HepG2 (cell line): ENCODE data around the gene PGAP3. TPM values are rescaled to one million over a fixed set of nuclear protein-coding genes. Genes with fewer than 3 reads are reported as not detected.

Experiments
- DPF2 ChIP-seq: sonication (generic); formaldehyde crosslinking; IDR thresholded peaks from 2 replicates; pipeline ENCODE4 v1.4.0; 2020; ENCODE audit warnings: mild to moderate bottlenecking, low read depth, missing genetic modification reagents, borderline replicate concordance
- FOXK1 ChIP-seq: sonication (generic); formaldehyde crosslinking; IDR thresholded peaks from 2 replicates; pipeline ENCODE4 v1.4.0; 2020; ENCODE audit warnings: low read depth, missing genetic modification reagents, borderline replicate concordance
- GATAD1 ChIP-seq: IDR thresholded peaks from 2 replicates; pipeline ENCODE4 v1.6.1; 2016; ENCODE audit warnings: missing genetic modification reagents, missing compliant biosample characterization
- IKZF4 ChIP-seq: sonication (generic); formaldehyde crosslinking; IDR thresholded peaks from 2 replicates; pipeline ENCODE4 v1.5.1; 2020; ENCODE audit warnings: borderline replicate concordance, mild to moderate bottlenecking, low read depth, missing genetic modification reagents; ENCODE audit errors: not compliant biosample characterization
- SRY ChIP-seq: sonication (generic); formaldehyde crosslinking; IDR thresholded peaks from 2 replicates; pipeline ENCODE4 v1.8.0; 2022; ENCODE audit warnings: mild to moderate bottlenecking, missing genetic modification reagents
- ZNF30 ChIP-seq: sonication (generic); formaldehyde crosslinking; IDR thresholded peaks from 2 replicates; pipeline ENCODE4 v1.5.0; 2020; ENCODE audit warnings: mild to moderate bottlenecking, missing genetic modification reagents
- polyA plus RNA-seq, 8 experiments: library from polyadenylated mRNA; depleted of rRNA in 3 of 8; stranded (reverse) in 7 of 8; unstranded in 1 of 8; fragments of >200 nt; fragmentation: Illumina TruSeq in 4 of 8; extraction: Trizol in 4 of 8; gene quantifications; 2 replicates each; pipeline versions ENCODE4 v1.2.1 to v1.2.3, GENCODE V29; 2011 to 2016; ENCODE audit warnings: low read depth in 4 of 8, missing spikeins in 1 of 8, mixed read lengths in 1 of 8; ENCODE audit not compliant: insufficient read depth in 1 of 8
- total RNA-seq, 5 experiments: library from RNA; depleted of rRNA; stranded (reverse); fragments of >200 nt; fragmentation: Illumina TruSeq; extraction: Trizol; gene quantifications; 2 replicates each; pipeline ENCODE4 v1.2.3, GENCODE V29; 2016; ENCODE audit warnings: low read depth in 1 of 5
- TF ChIP-seq, protein P1 (sequence below): IDR thresholded peaks from 2 replicates; pipeline ENCODE4 v1.6.1; 2016; ENCODE audit warnings: low read depth, missing genetic modification reagents, missing compliant biosample characterization
- TF ChIP-seq, protein P2 (sequence below): sonication (generic); formaldehyde crosslinking; IDR thresholded peaks from 2 replicates; pipeline ENCODE4 v1.8.0; 2022; ENCODE audit warnings: missing genetic modification reagents, mild to moderate bottlenecking, borderline replicate concordance
- TF ChIP-seq, protein P3 (sequence below): sonication (generic); formaldehyde crosslinking; IDR thresholded peaks from 2 replicates; pipeline ENCODE4 v1.5.1; 2020; ENCODE audit warnings: mild to moderate bottlenecking, missing genetic modification reagents, moderate library complexity
- TF ChIP-seq, protein P4 (sequence below): conservative IDR thresholded peaks from 2 replicates; pipeline ENCODE4 v1.6.1; 2018; ENCODE audit warnings: missing genetic modification reagents
- TF ChIP-seq, protein P5 (sequence below): sonication (generic); formaldehyde crosslinking; IDR thresholded peaks from 2 replicates; pipeline ENCODE4 v1.4.0; 2020; ENCODE audit warnings: mild to moderate bottlenecking, missing genetic modification reagents
- TF ChIP-seq, protein P6 (sequence below): sonication (generic); formaldehyde crosslinking; IDR thresholded peaks from 2 replicates; pipeline ENCODE4 v1.4.0; 2020; ENCODE audit warnings: missing genetic modification reagents

The PGAP3 gene
- total and polyA plus RNA-seq, 2 of the 13 experiments (the other 11 are each of a cell fraction or from before 2014, with no cell fraction given): 11.9 to 14.6 TPM

DNA sequence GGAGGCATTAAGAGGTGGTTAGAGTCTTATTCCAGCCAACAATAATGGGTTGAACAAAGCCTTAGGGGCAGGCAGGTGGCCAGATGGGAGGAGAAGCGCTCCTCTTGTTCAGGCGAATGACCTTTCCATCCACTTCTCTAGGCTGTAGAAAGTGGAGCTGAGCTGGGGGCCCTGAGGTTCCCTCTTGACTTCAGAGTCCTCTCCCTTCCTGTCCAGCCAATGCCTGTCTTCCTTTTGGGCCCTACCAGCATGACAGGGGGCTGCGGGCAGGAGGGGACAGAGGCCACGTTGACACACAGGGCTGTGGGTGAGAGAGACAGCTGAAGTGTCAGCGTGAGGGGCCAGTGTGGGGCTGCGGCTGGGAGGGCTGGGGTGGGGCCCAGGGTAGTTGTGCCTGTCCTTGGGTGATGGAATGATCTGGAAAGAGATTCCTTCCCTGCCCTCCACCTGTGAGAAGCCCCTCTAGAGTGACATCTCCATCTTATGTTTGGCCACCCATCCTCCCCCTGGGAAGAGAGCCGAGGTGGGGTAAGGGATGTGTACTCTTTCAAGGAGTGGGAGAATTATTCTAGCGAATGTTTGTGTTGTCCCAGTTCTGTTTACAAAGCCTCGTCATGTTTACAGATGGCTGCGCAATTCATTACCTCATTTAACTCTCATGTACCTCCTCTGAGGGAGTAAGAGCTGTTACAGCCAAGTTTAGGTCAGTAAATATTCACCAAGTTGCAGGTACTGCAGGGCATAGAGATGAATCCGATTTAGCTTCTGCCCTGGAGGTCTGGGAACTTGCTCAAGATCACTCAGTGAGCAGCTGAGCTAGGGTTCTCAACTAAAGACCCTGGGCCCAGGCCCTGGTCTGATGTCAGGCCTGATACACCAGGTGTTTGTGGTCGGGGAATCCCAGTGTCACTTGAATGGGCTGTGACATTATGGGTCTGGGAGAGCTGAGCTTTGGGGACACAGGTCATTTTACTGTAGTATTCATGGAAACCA lies 15.3 kb upstream of the PGAP3 start (continued):
- TF ChIP-seq, protein P1, sequence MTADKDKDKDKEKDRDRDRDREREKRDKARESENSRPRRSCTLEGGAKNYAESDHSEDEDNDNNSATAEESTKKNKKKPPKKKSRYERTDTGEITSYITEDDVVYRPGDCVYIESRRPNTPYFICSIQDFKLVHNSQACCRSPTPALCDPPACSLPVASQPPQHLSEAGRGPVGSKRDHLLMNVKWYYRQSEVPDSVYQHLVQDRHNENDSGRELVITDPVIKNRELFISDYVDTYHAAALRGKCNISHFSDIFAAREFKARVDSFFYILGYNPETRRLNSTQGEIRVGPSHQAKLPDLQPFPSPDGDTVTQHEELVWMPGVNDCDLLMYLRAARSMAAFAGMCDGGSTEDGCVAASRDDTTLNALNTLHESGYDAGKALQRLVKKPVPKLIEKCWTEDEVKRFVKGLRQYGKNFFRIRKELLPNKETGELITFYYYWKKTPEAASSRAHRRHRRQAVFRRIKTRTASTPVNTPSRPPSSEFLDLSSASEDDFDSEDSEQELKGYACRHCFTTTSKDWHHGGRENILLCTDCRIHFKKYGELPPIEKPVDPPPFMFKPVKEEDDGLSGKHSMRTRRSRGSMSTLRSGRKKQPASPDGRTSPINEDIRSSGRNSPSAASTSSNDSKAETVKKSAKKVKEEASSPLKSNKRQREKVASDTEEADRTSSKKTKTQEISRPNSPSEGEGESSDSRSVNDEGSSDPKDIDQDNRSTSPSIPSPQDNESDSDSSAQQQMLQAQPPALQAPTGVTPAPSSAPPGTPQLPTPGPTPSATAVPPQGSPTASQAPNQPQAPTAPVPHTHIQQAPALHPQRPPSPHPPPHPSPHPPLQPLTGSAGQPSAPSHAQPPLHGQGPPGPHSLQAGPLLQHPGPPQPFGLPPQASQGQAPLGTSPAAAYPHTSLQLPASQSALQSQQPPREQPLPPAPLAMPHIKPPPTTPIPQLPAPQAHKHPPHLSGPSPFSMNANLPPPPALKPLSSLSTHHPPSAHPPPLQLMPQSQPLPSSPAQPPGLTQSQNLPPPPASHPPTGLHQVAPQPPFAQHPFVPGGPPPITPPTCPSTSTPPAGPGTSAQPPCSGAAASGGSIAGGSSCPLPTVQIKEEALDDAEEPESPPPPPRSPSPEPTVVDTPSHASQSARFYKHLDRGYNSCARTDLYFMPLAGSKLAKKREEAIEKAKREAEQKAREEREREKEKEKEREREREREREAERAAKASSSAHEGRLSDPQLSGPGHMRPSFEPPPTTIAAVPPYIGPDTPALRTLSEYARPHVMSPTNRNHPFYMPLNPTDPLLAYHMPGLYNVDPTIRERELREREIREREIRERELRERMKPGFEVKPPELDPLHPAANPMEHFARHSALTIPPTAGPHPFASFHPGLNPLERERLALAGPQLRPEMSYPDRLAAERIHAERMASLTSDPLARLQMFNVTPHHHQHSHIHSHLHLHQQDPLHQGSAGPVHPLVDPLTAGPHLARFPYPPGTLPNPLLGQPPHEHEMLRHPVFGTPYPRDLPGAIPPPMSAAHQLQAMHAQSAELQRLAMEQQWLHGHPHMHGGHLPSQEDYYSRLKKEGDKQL: peak; percentile 46; the same call in 1 of the 2 replicates
- TF ChIP-seq, protein P2, sequence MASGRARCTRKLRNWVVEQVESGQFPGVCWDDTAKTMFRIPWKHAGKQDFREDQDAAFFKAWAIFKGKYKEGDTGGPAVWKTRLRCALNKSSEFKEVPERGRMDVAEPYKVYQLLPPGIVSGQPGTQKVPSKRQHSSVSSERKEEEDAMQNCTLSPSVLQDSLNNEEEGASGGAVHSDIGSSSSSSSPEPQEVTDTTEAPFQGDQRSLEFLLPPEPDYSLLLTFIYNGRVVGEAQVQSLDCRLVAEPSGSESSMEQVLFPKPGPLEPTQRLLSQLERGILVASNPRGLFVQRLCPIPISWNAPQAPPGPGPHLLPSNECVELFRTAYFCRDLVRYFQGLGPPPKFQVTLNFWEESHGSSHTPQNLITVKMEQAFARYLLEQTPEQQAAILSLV (CRISPR knock-in tag): peak; percentile 72
- TF ChIP-seq DPF2 (CRISPR knock-in tag) (peak; percentile 53; the same call in 1 of the 2 replicates), IKZF4 (CRISPR knock-in tag) (peak; percentile 85), FOXK1 (CRISPR knock-in tag) (peak; percentile 92; the same call in 1 of the 2 replicates), SRY (CRISPR knock-in tag) (peak; percentile 83; the same call in 1 of the 2 replicates), ZNF30 (CRISPR knock-in tag) (no peak), GATAD1 (CRISPR knock-in tag) (no peak; the same call in 1 of the 2 replicates)
- TF ChIP-seq, protein P3, sequence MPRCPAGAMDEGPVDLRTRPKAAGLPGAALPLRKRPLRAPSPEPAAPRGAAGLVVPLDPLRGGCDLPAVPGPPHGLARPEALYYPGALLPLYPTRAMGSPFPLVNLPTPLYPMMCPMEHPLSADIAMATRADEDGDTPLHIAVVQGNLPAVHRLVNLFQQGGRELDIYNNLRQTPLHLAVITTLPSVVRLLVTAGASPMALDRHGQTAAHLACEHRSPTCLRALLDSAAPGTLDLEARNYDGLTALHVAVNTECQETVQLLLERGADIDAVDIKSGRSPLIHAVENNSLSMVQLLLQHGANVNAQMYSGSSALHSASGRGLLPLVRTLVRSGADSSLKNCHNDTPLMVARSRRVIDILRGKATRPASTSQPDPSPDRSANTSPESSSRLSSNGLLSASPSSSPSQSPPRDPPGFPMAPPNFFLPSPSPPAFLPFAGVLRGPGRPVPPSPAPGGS (CRISPR knock-in tag): 0 out of 2 replicates have a peak, but pooled peaks have one; percentile 47
- TF ChIP-seq, protein P4, sequence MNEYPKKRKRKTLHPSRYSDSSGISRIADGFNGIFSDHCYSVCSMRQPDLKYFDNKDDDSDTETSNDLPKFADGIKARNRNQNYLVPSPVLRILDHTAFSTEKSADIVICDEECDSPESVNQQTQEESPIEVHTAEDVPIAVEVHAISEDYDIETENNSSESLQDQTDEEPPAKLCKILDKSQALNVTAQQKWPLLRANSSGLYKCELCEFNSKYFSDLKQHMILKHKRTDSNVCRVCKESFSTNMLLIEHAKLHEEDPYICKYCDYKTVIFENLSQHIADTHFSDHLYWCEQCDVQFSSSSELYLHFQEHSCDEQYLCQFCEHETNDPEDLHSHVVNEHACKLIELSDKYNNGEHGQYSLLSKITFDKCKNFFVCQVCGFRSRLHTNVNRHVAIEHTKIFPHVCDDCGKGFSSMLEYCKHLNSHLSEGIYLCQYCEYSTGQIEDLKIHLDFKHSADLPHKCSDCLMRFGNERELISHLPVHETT (CRISPR knock-in tag): 0 out of 2 replicates have a peak, but pooled peaks have one; percentile 16
- TF ChIP-seq, protein P5, sequence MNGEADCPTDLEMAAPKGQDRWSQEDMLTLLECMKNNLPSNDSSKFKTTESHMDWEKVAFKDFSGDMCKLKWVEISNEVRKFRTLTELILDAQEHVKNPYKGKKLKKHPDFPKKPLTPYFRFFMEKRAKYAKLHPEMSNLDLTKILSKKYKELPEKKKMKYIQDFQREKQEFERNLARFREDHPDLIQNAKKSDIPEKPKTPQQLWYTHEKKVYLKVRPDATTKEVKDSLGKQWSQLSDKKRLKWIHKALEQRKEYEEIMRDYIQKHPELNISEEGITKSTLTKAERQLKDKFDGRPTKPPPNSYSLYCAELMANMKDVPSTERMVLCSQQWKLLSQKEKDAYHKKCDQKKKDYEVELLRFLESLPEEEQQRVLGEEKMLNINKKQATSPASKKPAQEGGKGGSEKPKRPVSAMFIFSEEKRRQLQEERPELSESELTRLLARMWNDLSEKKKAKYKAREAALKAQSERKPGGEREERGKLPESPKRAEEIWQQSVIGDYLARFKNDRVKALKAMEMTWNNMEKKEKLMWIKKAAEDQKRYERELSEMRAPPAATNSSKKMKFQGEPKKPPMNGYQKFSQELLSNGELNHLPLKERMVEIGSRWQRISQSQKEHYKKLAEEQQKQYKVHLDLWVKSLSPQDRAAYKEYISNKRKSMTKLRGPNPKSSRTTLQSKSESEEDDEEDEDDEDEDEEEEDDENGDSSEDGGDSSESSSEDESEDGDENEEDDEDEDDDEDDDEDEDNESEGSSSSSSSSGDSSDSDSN: peak; percentile 57
- TF ChIP-seq, protein P6, sequence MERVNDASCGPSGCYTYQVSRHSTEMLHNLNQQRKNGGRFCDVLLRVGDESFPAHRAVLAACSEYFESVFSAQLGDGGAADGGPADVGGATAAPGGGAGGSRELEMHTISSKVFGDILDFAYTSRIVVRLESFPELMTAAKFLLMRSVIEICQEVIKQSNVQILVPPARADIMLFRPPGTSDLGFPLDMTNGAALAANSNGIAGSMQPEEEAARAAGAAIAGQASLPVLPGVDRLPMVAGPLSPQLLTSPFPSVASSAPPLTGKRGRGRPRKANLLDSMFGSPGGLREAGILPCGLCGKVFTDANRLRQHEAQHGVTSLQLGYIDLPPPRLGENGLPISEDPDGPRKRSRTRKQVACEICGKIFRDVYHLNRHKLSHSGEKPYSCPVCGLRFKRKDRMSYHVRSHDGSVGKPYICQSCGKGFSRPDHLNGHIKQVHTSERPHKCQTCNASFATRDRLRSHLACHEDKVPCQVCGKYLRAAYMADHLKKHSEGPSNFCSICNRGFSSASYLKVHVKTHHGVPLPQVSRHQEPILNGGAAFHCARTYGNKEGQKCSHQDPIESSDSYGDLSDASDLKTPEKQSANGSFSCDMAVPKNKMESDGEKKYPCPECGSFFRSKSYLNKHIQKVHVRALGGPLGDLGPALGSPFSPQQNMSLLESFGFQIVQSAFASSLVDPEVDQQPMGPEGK (CRISPR knock-in tag): peak; percentile 93
